Glutamatergic neuron (in vitro differentiated cells): Measurements from ENCODE around the gene ZC3H12C. TPM values are rescaled to one million over a fixed set of nuclear protein-coding genes. Genes with fewer than 3 reads are reported as not detected.
"Not testable (repeated sequence)": the region's sequence is repeated elsewhere in the genome, so short reads cannot be mapped to it uniquely, and the experiment has no call there.

ENCODE experiments used
- DNase-seq: peaks from one replicate; pipeline ENCODE4 v3.0.0; 2022
- H3K27ac Mint-ChIP-seq: one replicate; pipeline ENCODE4 v1.8.0; 2020; ENCODE audit warnings: mild to moderate bottlenecking, mixed read lengths, inconsistent platforms; ENCODE audit not compliant: unreplicated experiment
- H3K27me3 Mint-ChIP-seq: one replicate; pipeline ENCODE4 v1.8.0; 2020; ENCODE audit warnings: mild to moderate bottlenecking, moderate library complexity, mixed read lengths, inconsistent platforms; ENCODE audit not compliant: unreplicated experiment
- H3K36me3 Mint-ChIP-seq: one replicate; pipeline ENCODE4 v1.8.0; 2020; ENCODE audit warnings: mild to moderate bottlenecking, mixed read lengths, inconsistent platforms; ENCODE audit not compliant: unreplicated experiment
- H3K4me1 Mint-ChIP-seq: one replicate; pipeline ENCODE4 v1.8.0; 2020; ENCODE audit warnings: mild to moderate bottlenecking, low read depth, mixed read lengths, inconsistent platforms; ENCODE audit not compliant: unreplicated experiment
- H3K4me3 Mint-ChIP-seq: one replicate; pipeline ENCODE4 v1.8.0; 2020; ENCODE audit warnings: mild to moderate bottlenecking, mixed read lengths, inconsistent platforms; ENCODE audit not compliant: unreplicated experiment
- H3K9me3 Mint-ChIP-seq: one replicate; pipeline ENCODE4 v1.8.0; 2020; ENCODE audit warnings: mild to moderate bottlenecking, moderate library complexity, mixed read lengths, inconsistent platforms; ENCODE audit not compliant: unreplicated experiment
- total RNA-seq: library from RNA; stranded (reverse); fragmentation: NEBNext Ultra II Directional; extraction: Animal tissue kit (Norgen Biotek cat#: 25700); gene quantifications from one replicate; pipeline ENCODE4 v1.2.1, GENCODE V29; 2021; ENCODE audit not compliant: unreplicated experiment
- TF ChIP-seq, protein P1 (sequence below): fragments of 200-600 bp; sonication (generic); IDR thresholded peaks from one replicate; pipeline ENCODE4 v1.5.0; 2021; ENCODE audit not compliant: partially characterized antibody, unreplicated experiment

The ZC3H12C gene
- total RNA-seq, 1 donor from 2014 or later: 60.6 TPM

DNA sequence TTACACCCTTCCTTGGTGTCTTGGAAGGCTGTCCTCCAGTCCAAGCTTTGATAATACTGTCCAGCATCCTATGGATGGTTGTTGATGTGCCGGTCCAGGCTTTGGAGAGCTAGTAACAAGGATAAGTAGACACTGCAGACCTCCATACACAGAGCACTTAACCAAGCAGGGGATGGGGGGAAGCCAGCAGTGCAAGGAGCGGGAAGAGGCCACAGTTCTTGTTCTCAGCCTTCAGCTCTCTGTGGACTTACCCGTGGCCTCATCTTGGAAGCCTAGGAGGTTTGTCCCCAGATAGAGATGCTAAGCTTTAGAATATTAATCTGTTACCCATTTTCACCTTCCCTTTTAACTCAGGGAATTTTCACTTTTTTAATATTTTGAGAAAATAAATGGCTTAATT, 30.9 kb upstream of the ZC3H12C start:
- H3K27me3 Mint-ChIP-seq: no peaks in the 10 kb centered on the region
- H3K4me3 Mint-ChIP-seq: no peak overlapping the region
- H3K27ac Mint-ChIP-seq: no peak overlapping the region
- TF ChIP-seq, protein P1, sequence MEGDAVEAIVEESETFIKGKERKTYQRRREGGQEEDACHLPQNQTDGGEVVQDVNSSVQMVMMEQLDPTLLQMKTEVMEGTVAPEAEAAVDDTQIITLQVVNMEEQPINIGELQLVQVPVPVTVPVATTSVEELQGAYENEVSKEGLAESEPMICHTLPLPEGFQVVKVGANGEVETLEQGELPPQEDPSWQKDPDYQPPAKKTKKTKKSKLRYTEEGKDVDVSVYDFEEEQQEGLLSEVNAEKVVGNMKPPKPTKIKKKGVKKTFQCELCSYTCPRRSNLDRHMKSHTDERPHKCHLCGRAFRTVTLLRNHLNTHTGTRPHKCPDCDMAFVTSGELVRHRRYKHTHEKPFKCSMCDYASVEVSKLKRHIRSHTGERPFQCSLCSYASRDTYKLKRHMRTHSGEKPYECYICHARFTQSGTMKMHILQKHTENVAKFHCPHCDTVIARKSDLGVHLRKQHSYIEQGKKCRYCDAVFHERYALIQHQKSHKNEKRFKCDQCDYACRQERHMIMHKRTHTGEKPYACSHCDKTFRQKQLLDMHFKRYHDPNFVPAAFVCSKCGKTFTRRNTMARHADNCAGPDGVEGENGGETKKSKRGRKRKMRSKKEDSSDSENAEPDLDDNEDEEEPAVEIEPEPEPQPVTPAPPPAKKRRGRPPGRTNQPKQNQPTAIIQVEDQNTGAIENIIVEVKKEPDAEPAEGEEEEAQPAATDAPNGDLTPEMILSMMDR: no peak
- H3K36me3 Mint-ChIP-seq: no peaks in the 10 kb centered on the region
- DNase-seq: no peak
- peaks cover 2% of the 10 kb centered on the region for H3K9me3 Mint-ChIP-seq
- H3K4me1 Mint-ChIP-seq: peaks cover 7% of the 10 kb centered on the region

DNA sequence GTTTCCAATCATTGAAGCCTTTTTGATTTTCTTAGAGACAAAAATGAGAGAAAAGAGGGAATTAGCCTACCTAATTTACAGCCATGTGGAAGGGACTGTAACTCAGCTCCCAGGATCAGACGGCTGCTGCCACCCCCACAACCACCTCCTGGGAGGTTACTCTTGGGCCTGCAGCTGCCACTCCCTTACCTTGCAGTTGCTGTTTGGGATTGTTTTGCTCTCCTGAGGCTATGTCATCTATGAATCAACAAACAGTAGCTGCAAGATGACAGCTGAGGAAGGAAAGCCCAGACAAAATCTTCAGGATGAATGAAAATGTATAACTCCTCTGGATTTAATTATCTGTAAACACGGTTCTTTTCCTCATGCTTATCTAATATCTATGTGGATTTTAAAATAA, 28.0 kb upstream of the ZC3H12C start:
- H3K36me3 Mint-ChIP-seq: no peaks in the 10 kb centered on the region
- H3K4me1 Mint-ChIP-seq: peaks cover 9% of the 10 kb centered on the region
- no peaks in the 10 kb centered on the region for H3K9me3 Mint-ChIP-seq
- H3K27ac Mint-ChIP-seq: no peak overlapping the region
- TF ChIP-seq, protein P1: no peak
- no peak overlapping the region for H3K4me3 Mint-ChIP-seq
- H3K27me3 Mint-ChIP-seq: no peaks in the 10 kb centered on the region
- no peak for DNase-seq

DNA sequence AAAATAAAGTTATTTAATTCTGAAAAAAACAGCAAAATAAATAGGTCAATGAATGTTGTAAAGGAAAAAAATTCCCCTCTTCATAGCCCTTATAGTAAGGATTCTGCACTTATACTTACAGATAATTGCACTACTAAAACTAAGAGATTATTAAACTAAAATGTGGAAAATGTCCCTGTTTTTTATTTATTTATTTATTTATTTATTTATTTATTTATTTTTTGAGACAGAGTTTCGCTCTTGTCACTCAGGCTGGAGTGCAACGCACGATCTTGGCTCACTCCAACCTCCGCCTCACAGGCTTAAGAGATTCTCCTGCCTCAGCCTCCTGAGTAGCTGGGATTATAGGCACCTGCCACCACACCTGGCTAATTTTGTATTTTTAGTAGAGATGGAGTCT, 25.2 kb upstream of the ZC3H12C start:
- not testable (repeated sequence) for H3K27ac Mint-ChIP-seq, H3K27me3 Mint-ChIP-seq, DNase-seq, H3K36me3 Mint-ChIP-seq, H3K4me1 Mint-ChIP-seq, H3K4me3 Mint-ChIP-seq, H3K9me3 Mint-ChIP-seq

DNA sequence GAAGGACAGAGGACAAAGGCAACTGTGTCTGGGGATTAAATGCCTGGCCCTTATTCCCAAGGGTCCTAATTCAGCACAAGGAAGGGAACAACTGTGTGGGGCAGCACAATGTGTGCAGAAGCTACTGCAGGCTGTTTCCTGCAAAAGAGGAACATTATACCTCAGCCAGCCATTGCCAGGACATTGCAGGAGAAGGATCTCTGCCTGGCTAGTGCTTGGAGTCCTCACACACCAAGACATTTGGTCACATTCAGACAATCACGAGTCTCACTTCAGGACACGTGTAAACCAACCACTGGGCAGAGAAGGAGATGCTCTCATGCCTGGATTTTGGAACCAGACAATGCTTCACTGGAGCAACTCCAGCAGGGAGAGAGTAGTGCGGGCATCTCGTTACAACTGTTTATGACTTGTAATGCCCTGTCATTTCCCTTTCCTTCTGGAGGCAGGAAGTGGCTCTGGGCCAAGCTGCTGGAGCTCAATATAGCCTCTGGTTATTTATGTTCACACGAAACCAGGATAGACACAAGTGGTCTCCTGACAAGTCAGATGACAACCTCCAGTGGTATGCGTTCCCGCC, 23.9 kb upstream of the ZC3H12C start:
- no peaks in the 10 kb centered on the region for H3K36me3 Mint-ChIP-seq
- no peaks in the 10 kb centered on the region for H3K9me3 Mint-ChIP-seq
- peaks cover 4% of the 10 kb centered on the region for H3K4me1 Mint-ChIP-seq
- H3K27me3 Mint-ChIP-seq: no peaks in the 10 kb centered on the region
- H3K4me3 Mint-ChIP-seq: no peak overlapping the region
- TF ChIP-seq, protein P1: no peak
- DNase-seq: no peak
- no peak overlapping the region for H3K27ac Mint-ChIP-seq

DNA sequence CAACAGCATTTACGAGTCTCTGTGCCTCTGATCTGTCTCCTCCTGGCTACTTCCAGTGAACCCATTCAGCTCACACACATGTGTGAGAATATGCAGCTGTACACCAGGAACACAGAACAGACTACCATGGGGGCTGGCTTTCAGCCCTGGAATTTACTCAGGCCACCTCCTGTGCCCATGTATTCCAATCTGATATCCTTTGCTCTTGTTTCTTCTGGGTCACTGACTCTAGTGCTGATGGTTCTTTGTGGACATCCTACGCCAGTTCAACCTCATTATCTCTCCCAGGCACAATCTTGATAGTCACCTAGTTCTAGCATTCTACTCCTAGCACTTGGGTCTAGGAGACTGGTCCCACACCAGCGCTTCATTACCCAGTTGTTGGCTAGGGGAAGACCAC, 23.0 kb upstream of the ZC3H12C start:
- Mint-ChIP-seq H3K27me3 (no peaks in the 10 kb centered on the region), H3K4me3 (no peak overlapping the region), H3K4me1 (peaks cover 6% of the 10 kb centered on the region), H3K36me3 (no peaks in the 10 kb centered on the region), H3K27ac (no peak overlapping the region), H3K9me3 (no peaks in the 10 kb centered on the region)
- TF ChIP-seq, protein P1: no peak
- DNase-seq: no peak
